GM12892 (cell line): ENCODE results near the gene SMPDL3B.

Experiments
- POLR2A ChIP-seq: IDR thresholded peaks from 2 replicates; pipeline ENCODE4 v1.6.1; 2011; ENCODE audit warnings: low read depth, low read length, control low read depth
- POLR2AphosphoS5 ChIP-seq: IDR thresholded peaks from 2 replicates; pipeline ENCODE4 v1.6.1; 2011; ENCODE audit warnings: low read depth, low read length, control low read depth
- TAF1 ChIP-seq: IDR thresholded peaks from 2 replicates; pipeline ENCODE4 v1.6.1; 2011; ENCODE audit warnings: low read depth, mild to moderate bottlenecking, control low read depth, low read length, borderline replicate concordance

DNA sequence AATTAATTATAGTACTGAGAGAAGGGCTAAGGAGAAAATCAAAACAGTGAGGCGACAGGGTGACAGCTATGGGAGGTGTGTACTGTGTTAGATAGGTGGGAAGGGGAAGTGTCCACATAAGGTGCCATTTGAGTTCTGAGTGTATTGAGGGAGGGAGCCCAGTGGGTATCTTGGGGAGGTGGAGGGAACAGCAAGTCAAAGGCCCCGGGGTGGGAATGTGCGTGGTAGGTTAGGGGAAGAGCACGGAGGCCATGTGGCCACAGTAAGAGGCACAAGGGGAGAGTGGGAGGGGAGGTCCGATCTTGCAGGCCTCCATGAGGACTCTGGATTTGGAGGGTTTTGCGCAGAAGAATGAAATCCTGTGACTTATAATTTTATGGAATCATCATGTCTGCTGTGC is 22.0 kb downstream of the SMPDL3B start:
- TF ChIP-seq POLR2A: no peak
- no peak for TF ChIP-seq POLR2AphosphoS5
- TF ChIP-seq TAF1: no peak
